IMR-90 (cell line): ENCODE data around the gene CDC42SE1.

Experiments used
- BHLHE40 ChIP-seq: fragments of 150-350 bp; IDR thresholded peaks from 2 replicates; pipeline ENCODE4 v1.6.1; 2016; ENCODE audit warnings: mild to moderate bottlenecking, low read depth, low read length
- MAFK ChIP-seq: IDR thresholded peaks from 2 replicates; pipeline ENCODE4 v1.6.1; 2012; ENCODE audit warnings: low read depth, low read length, improper control_type of control experiment
- POLR2A ChIP-seq: IDR thresholded peaks from 2 replicates; pipeline ENCODE4 v1.6.1; 2012; ENCODE audit warnings: mild to moderate bottlenecking, low read depth, low read length
- RCOR1 ChIP-seq: IDR thresholded peaks from 2 replicates; pipeline ENCODE4 v1.6.1; 2012; ENCODE audit warnings: mild to moderate bottlenecking, low read length, improper control_type of control experiment; ENCODE audit not compliant: insufficient replicate concordance
- TF ChIP-seq, protein P1 (sequence below): conservative IDR thresholded peaks from 2 replicates; pipeline ENCODE4 v1.5.1; 2012; ENCODE audit warnings: mild to moderate bottlenecking, low read depth, low read length, improper control_type of control experiment

DNA sequence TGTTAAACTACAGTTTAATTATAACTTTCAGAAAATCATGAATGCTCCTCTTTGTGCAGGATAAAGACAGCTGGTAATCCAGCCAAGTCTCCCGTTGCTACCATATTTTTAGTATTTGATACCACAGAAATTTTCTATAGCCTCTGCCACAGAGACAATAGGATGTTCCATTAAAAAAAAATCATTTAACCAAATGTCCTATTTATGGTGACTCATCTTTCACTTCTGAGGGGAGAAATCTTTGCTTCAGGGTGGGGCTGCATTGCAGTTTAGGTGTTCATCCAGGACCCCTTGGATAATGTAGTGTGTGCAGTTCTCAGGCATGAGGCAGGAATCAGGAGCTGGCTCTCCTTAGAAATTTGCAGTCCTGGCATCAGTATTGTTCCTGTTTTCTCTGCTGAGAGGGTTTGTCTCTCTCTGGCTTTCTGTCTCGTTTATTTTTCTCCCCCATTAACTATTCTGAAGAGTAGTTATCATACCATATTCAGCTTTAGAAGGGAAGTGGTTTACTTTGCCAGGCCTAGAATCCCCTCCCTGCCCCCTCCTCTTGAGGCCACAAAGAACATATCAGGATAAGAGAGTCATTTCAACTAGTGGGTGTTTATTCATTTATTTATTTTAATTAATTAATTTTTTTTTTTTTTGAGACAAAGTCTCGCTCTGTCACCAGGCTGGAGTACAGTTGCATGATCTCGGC is 48.1 kb downstream of the CDC42SE1 start:
- TF ChIP-seq, protein P1, sequence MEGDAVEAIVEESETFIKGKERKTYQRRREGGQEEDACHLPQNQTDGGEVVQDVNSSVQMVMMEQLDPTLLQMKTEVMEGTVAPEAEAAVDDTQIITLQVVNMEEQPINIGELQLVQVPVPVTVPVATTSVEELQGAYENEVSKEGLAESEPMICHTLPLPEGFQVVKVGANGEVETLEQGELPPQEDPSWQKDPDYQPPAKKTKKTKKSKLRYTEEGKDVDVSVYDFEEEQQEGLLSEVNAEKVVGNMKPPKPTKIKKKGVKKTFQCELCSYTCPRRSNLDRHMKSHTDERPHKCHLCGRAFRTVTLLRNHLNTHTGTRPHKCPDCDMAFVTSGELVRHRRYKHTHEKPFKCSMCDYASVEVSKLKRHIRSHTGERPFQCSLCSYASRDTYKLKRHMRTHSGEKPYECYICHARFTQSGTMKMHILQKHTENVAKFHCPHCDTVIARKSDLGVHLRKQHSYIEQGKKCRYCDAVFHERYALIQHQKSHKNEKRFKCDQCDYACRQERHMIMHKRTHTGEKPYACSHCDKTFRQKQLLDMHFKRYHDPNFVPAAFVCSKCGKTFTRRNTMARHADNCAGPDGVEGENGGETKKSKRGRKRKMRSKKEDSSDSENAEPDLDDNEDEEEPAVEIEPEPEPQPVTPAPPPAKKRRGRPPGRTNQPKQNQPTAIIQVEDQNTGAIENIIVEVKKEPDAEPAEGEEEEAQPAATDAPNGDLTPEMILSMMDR, result no peak
- TF ChIP-seq BHLHE40 (no peak), RCOR1 (no peak), MAFK (no peak), POLR2A (no peak)
